Left ventricle myocardium superior (tissue), 1 donor: Measurements from ENCODE around the gene SGO2. TPM values are rescaled to one million over a fixed set of nuclear protein-coding genes. Genes with fewer than 3 reads are reported as not detected.

Source experiments
- total RNA-seq: library from RNA; stranded (reverse); fragmentation: NEBNext Ultra II Directional; extraction: Animal tissue kit (Norgen Biotek cat#: 25700); gene quantifications from one replicate; pipeline ENCODE4 v1.2.1, GENCODE V29; 2021
- donor health status: DM: no; HTN: yes; CAD: no; lungs with severe emphysema.

Gene SGO2
- total RNA-seq, 1 donor from 2014 or later: 0.87 TPM

Other genes starting within 250 kb of the SGO2 start
- 98.0 TPM for gene SPATS2L, start 219.5 kb upstream of the SGO2 start, total RNA-seq
- 9.1 TPM for gene KCTD18, start 16.1 kb upstream of the SGO2 start, total RNA-seq
- gene AOX1, start 59.8 kb downstream of the SGO2 start, total RNA-seq: 8.7 TPM